CD4-positive, alpha-beta memory T cell (primary cell): ENCODE data around the gene RBFOX2. TPM values are rescaled to one million over a fixed set of nuclear protein-coding genes. Genes with fewer than 3 reads are reported as not detected.

Experiments
- CTCF ChIA-PET: fragments of 350-600 bp; sonication (Branson Sonifier 250); formaldehyde crosslinking; loops from one replicate; lab custom pipeline; 2021; ENCODE audit warnings: inconsistent platforms; ENCODE audit not compliant: partially characterized antibody; lab: Charles Lee
- POLR2A ChIA-PET: fragments of 350-600 bp; sonication (Branson Sonifier 250); formaldehyde crosslinking; loops from one replicate; lab custom pipeline; 2021; ENCODE audit not compliant: partially characterized antibody; lab: Charles Lee
- DNase-seq, 5 donors: peaks; one replicate each; pipeline versions ENCODE4 v3.0.0 to v3.0.0-alpha.2; 2020 to 2022; ENCODE audit warnings: mixed read lengths in 1 of 5
- H3K27ac ChIP-seq: one replicate; pipeline ENCODE4 v1.7.0; 2013; ENCODE audit warnings: low read depth, low read length
- H3K27me3 ChIP-seq: 2 replicates; pipeline ENCODE4 v1.7.0; 2013; ENCODE audit warnings: mild to moderate bottlenecking, low read length, moderate library complexity; ENCODE audit not compliant: insufficient read depth
- H3K36me3 ChIP-seq: 2 replicates; pipeline ENCODE4 v1.7.0; 2013; ENCODE audit warnings: mild to moderate bottlenecking, low read length, moderate library complexity; ENCODE audit not compliant: insufficient read depth
- H3K4me1 ChIP-seq: 2 replicates; pipeline ENCODE4 v1.7.0; 2013; ENCODE audit warnings: mild to moderate bottlenecking, low read length, moderate library complexity; ENCODE audit not compliant: insufficient read depth
- H3K4me3 ChIP-seq, 2 donors: one replicate each; pipeline ENCODE4 v1.7.0; 2013; ENCODE audit warnings: low read length in 2 of 2, mild to moderate bottlenecking in 1 of 2
- H3K9me3 ChIP-seq, 2 donors: one replicate each; pipeline ENCODE4 v1.7.0; 2013; ENCODE audit warnings: low read length in 2 of 2, control low read depth in 1 of 2; ENCODE audit not compliant: control insufficient read depth in 1 of 2
- H3K27ac Mint-ChIP-seq, 7 donors: one replicate each; pipeline ENCODE4 v1.8.0; 2020 to 2021; ENCODE audit warnings: mixed read lengths in 7 of 7, mild to moderate bottlenecking in 6 of 7, inconsistent platforms in 3 of 7, moderate library complexity in 3 of 7
- H3K27me3 Mint-ChIP-seq, 2 donors: one replicate each; pipeline ENCODE4 v1.8.0; 2020 to 2021; ENCODE audit warnings: mixed read lengths in 2 of 2
- H3K36me3 Mint-ChIP-seq, 2 donors: one replicate each; pipeline ENCODE4 v1.8.0; 2020 to 2021; ENCODE audit warnings: mixed read lengths in 2 of 2, inconsistent platforms in 1 of 2, mild to moderate bottlenecking in 1 of 2
- H3K4me1 Mint-ChIP-seq, 4 donors: one replicate each; pipeline ENCODE4 v1.8.0; 2020 to 2021; ENCODE audit warnings: mixed read lengths in 4 of 4, mild to moderate bottlenecking in 1 of 4
- H3K4me3 Mint-ChIP-seq, 8 donors: one replicate each; pipeline ENCODE4 v1.8.0; 2020 to 2021; ENCODE audit warnings: mixed read lengths in 8 of 8, mild to moderate bottlenecking in 7 of 8, moderate library complexity in 6 of 8, inconsistent platforms in 3 of 8
- H3K9me3 Mint-ChIP-seq, 8 donors: one replicate each; pipeline ENCODE4 v1.8.0; 2020 to 2021; ENCODE audit warnings: mixed read lengths in 8 of 8, mild to moderate bottlenecking in 5 of 8, inconsistent platforms in 3 of 8, moderate library complexity in 1 of 8
- intact Hi-C: fragments of 100-400 bp; cut with micrococcal nuclease; formaldehyde crosslinking; loops from one replicate; pipeline ENCODE4 v1.15.1; 2023
- polyA plus RNA-seq, 2 donors: library from polyadenylated mRNA; unstranded; fragments of 300-500 nt; fragmentation: Illumina TruSeq; gene quantifications; one replicate each; pipeline ENCODE4 v1.2.3, GENCODE V29; 2021
- total RNA-seq, 2 experiments: library from RNA; stranded (reverse); gene quantifications; one replicate each; pipeline ENCODE4 v1.2.3, GENCODE V29; 2021

The RBFOX2 gene
- total and polyA plus RNA-seq, 4 experiments from 2014 or later: 0.68 to 1.3 (median 1.0) TPM

DNA sequence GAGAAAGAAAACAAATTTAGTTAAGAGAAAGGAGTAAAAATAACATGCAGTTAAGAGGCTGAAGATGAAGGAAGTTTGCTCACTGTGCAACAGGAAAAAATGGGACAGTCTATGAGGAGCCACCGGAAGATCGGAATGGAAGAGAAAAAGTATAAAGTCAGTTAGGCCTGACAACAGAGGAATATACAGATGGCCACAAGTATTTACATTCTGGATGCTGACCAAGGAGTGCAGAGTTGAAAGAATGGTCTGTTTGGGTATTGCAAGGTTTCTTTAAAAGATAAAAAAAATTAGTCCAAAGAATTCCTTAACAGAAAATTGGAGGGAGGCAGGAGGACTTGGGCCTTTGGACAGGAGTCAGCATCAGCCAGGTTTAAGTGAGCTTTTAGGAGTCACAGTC is 37.5 kb downstream of the RBFOX2 start:
- Histone ChIP-seq H3K27me3 (no peaks in the 10 kb centered on the region), H3K36me3 (no peaks in the 10 kb centered on the region), H3K27ac (no peak overlapping the region), H3K4me3 (no peak overlapping the region), H3K4me1 (no peaks in the 10 kb centered on the region), H3K9me3 (no peaks in the 10 kb centered on the region)
- Mint-ChIP-seq H3K27ac (no peak overlapping the region), H3K27me3 (peaks cover 6 to 10% of the 10 kb centered on the region in 2 donors), H3K9me3 (no peaks in the 10 kb centered on the region), H3K4me3 (no peak overlapping the region), H3K4me1 (no peaks in the 10 kb centered on the region), H3K36me3 (no peaks in the 10 kb centered on the region)
- CTCF ChIA-PET: no interaction called here
- intact Hi-C loops: no loop called here
- POLR2A ChIA-PET: no interaction called here
- no peak for DNase-seq

GRCh38 chr22:35988030-35988429 is 40.6 kb downstream of the RBFOX2 start:
- Histone ChIP-seq H3K27me3 (no peaks in the 10 kb centered on the region), H3K27ac (no peak overlapping the region), H3K9me3 (no peaks in the 10 kb centered on the region), H3K36me3 (no peaks in the 10 kb centered on the region), H3K4me3 (no peak overlapping the region), H3K4me1 (no peaks in the 10 kb centered on the region)
- intact Hi-C loops: no loop called here
- POLR2A ChIA-PET: no interaction called here
- H3K4me3 Mint-ChIP-seq: no peak overlapping the region
- H3K27me3 Mint-ChIP-seq: peaks cover 10% of the 10 kb centered on the region in 2 donors
- peaks cover 0 to 3% (median 0%) of the 10 kb centered on the region in 8 donors for H3K9me3 Mint-ChIP-seq
- H3K4me1 Mint-ChIP-seq: no peaks in the 10 kb centered on the region
- no peaks in the 10 kb centered on the region for H3K36me3 Mint-ChIP-seq
- CTCF ChIA-PET: no interaction called here
- no peak for DNase-seq
- no peak overlapping the region for H3K27ac Mint-ChIP-seq

DNA sequence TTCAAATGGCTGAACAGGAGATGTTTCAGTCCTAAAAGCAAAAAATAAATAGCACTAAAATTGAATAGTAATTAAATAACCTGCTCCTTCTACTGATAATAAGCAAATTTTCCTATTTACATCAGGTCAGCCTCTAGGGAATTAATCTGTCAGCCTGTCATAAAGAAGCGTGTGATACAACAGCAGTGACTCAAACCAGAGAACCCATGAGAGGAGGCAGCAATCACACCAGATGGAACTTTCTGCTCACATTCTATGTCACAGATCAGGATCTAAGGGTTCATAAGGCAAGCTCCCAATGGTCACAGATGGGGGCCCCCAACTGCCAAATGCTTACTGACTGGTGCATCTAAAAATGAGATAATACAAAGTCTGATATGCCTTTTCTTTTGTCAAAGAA is 41.1 kb downstream of the RBFOX2 start:
- Histone ChIP-seq H3K36me3 (no peaks in the 10 kb centered on the region), H3K4me3 (no peak overlapping the region), H3K9me3 (no peaks in the 10 kb centered on the region), H3K27ac (no peak overlapping the region), H3K4me1 (no peaks in the 10 kb centered on the region), H3K27me3 (no peaks in the 10 kb centered on the region)
- ChIA-PET CTCF (no interaction called here), POLR2A (no interaction called here)
- intact Hi-C loops: no loop called here
- H3K4me1 Mint-ChIP-seq: no peaks in the 10 kb centered on the region
- H3K36me3 Mint-ChIP-seq: no peaks in the 10 kb centered on the region
- no peak for DNase-seq
- H3K4me3 Mint-ChIP-seq: no peak overlapping the region
- peaks cover 9 to 14% of the 10 kb centered on the region in 2 donors for H3K27me3 Mint-ChIP-seq
- H3K27ac Mint-ChIP-seq: no peak overlapping the region
- peaks cover 0 to 3% (median 0%) of the 10 kb centered on the region in 8 donors for H3K9me3 Mint-ChIP-seq

DNA sequence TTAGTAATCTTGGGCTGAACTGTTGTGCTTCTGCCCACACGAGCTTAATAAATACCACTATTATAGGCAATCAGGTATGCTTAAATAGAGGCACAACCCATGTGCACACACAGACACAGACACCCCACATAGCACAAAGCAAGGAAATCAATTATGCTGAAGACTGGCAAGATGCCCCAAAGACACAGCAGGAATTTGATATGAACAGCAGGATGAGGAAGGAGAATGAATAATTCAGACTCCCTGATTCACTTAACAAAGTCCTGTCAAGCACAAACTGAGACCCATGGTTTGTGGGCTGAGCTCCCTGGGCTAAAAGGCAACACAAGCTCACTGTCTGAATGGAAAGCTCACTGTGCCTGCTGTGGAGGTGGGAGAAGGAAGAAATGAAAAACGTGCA is 42.5 kb downstream of the RBFOX2 start:
- H3K27me3 Mint-ChIP-seq: peaks cover 9 to 17% of the 10 kb centered on the region in 2 donors
- peaks cover 0 to 3% (median 0%) of the 10 kb centered on the region in 8 donors for H3K9me3 Mint-ChIP-seq
- ChIA-PET POLR2A (no interaction called here), CTCF (no interaction called here)
- no peaks in the 10 kb centered on the region for H3K4me1 Mint-ChIP-seq
- no peak overlapping the region for H3K27ac Mint-ChIP-seq
- intact Hi-C loops: no loop called here
- H3K4me3 ChIP-seq: no peak overlapping the region
- no peaks in the 10 kb centered on the region for H3K4me1 ChIP-seq
- H3K4me3 Mint-ChIP-seq: no peak overlapping the region
- DNase-seq: no peak
- no peaks in the 10 kb centered on the region for H3K9me3 ChIP-seq
- no peaks in the 10 kb centered on the region for H3K27me3 ChIP-seq
- no peaks in the 10 kb centered on the region for H3K36me3 Mint-ChIP-seq
- no peaks in the 10 kb centered on the region for H3K36me3 ChIP-seq
- no peak overlapping the region for H3K27ac ChIP-seq

DNA sequence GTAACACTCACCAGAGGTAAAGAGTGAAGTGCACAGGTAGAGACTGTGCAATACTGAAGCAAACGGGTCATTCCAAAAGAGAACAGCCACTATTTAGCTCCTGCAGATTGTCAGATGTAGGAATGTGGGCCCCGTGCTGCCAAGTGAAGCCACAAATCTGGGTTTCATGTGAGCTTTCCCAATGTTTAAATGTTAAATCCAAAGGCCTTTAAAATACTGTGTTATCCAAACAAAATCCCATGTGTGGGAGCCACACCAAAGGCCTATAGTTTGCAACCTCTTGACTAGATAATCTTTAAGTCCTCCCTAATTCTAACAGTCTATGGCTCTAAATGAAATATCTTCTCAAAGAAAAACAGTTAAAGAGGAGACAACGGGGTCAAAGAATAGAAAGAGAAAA is 43.3 kb downstream of the RBFOX2 start:
- Histone ChIP-seq H3K27me3 (no peaks in the 10 kb centered on the region), H3K9me3 (no peaks in the 10 kb centered on the region), H3K36me3 (no peaks in the 10 kb centered on the region), H3K27ac (no peak overlapping the region), H3K4me1 (no peaks in the 10 kb centered on the region), H3K4me3 (no peak overlapping the region)
- no peak overlapping the region for H3K4me3 Mint-ChIP-seq
- no peaks in the 10 kb centered on the region for H3K36me3 Mint-ChIP-seq
- no peaks in the 10 kb centered on the region for H3K4me1 Mint-ChIP-seq
- H3K27ac Mint-ChIP-seq: no peak overlapping the region
- peaks cover 9 to 20% of the 10 kb centered on the region in 2 donors for H3K27me3 Mint-ChIP-seq
- no peak for DNase-seq
- ChIA-PET POLR2A (no interaction called here), CTCF (no interaction called here)
- peaks cover 0 to 3% (median 0%) of the 10 kb centered on the region in 8 donors for H3K9me3 Mint-ChIP-seq
- intact Hi-C loops: no loop called here

DNA sequence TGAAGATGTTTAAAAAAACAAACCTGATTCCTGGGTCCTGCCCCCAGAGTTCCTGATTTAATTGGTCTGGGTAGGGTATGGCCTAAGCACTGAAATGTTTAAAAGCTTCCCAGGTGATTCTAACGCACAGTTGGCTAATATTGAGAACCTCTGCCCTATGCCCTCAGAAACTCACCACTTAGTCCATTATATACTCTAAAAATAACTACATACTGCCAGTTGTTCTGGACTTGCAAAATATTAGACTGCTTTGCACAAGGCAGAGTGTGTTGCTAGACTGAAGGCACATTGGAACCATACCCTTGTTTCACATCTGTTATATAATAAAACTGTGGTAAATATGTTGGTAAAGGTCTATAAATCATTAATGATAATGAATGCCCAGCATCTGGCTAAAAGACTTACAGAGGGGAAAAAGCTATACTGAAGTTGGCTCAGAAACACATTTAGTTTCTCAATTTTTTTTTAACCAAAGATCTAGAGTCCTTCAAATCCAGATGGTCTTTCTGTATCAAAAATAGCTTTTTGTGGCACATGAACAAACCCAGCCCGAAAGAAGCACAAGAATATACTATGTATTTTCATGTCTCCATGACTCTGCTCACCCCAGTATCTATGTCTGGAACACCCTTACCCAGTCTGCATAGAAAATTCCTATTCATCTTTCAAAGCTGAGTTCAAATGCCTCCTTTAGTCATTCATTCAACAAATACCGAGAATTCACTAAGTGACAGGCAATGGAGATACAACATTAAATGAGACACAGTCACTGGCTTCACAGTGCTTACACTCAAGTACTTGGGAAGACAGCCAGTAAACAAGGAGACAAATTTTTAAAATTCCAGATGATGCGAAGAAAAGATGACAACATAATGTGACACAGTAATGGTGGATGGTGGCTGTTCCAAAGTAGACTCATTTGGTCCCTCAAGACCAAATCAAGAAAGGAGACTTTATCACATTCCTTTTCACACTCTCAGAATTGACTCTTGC is 44.1 kb downstream of the RBFOX2 start:
- DNase-seq: no peak
- no peaks in the 10 kb centered on the region for H3K9me3 ChIP-seq
- H3K36me3 Mint-ChIP-seq: no peaks in the 10 kb centered on the region
- H3K27me3 Mint-ChIP-seq: peaks cover 9 to 23% of the 10 kb centered on the region in 2 donors
- intact Hi-C loops: no loop called here
- ChIA-PET POLR2A (no interaction called here), CTCF (no interaction called here)
- no peak overlapping the region for H3K27ac Mint-ChIP-seq
- H3K4me3 ChIP-seq: no peak overlapping the region
- H3K27me3 ChIP-seq: no peaks in the 10 kb centered on the region
- H3K4me3 Mint-ChIP-seq: no peak overlapping the region
- H3K27ac ChIP-seq: no peak overlapping the region
- H3K4me1 Mint-ChIP-seq: no peaks in the 10 kb centered on the region
- H3K9me3 Mint-ChIP-seq: peaks cover 0 to 3% (median 0%) of the 10 kb centered on the region in 8 donors
- no peaks in the 10 kb centered on the region for H3K36me3 ChIP-seq
- H3K4me1 ChIP-seq: no peaks in the 10 kb centered on the region

- Histone ChIP-seq H3K27me3 (no peaks in the 10 kb centered on the region), H3K4me1 (no peaks in the 10 kb centered on the region), H3K36me3 (no peaks in the 10 kb centered on the region), H3K9me3 (no peaks in the 10 kb centered on the region), H3K27ac (no peak overlapping the region), H3K4me3 (no peak overlapping the region)
- H3K36me3 Mint-ChIP-seq: no peaks in the 10 kb centered on the region
- peaks cover 14 to 23% of the 10 kb centered on the region in 2 donors for H3K27me3 Mint-ChIP-seq
- ChIA-PET CTCF (no interaction called here), POLR2A (no interaction called here)
- peaks cover 0 to 3% (median 0%) of the 10 kb centered on the region in 8 donors for H3K9me3 Mint-ChIP-seq
- no peak for DNase-seq
- H3K4me1 Mint-ChIP-seq: no peaks in the 10 kb centered on the region
- intact Hi-C loops: no loop called here
- no peak overlapping the region for H3K27ac Mint-ChIP-seq
- no peak overlapping the region for H3K4me3 Mint-ChIP-seq
Measured at GRCh38 chr22:35981900-35982299, 46.7 kb downstream of the RBFOX2 start.
